Tibial artery (tissue), 4 donors: ENCODE data around the gene COX4I1.

ENCODE experiments used
- DNase-seq, 2 donors: peaks; one replicate each; pipeline ENCODE4 v3.0.0-alpha.2; 2019
- H3K27ac ChIP-seq, 2 donors: fragments of 200-600 bp; sonication (generic) in 1 of 2; 1 replicate in 1 of 2; 2 replicates in 1 of 2; pipeline ENCODE4 v1.5.1; 2018 to 2019; ENCODE audit warnings: mild to moderate bottlenecking in 1 of 2
- H3K27me3 ChIP-seq, 2 donors: fragments of 200-600 bp; sonication (generic) in 1 of 2; one replicate each; pipeline versions ENCODE4 v1.5.1 to v1.6.0; 2016 to 2019
- H3K36me3 ChIP-seq, 3 donors: fragments of 200-600 bp; sonication (generic) in 2 of 3; one replicate each; pipeline ENCODE4 v1.5.1; 2016 to 2019; ENCODE audit warnings: mild to moderate bottlenecking in 2 of 3
- H3K4me1 ChIP-seq, 4 donors: fragments of 200-600 bp; sonication (generic) in 2 of 4; 1 replicate in 3 of 4; 2 replicates in 1 of 4; pipeline ENCODE4 v1.5.1; 2016 to 2019
- H3K4me3 ChIP-seq, 2 donors: fragments of 200-600 bp; sonication (generic) in 1 of 2; 1 replicate in 1 of 2; 2 replicates in 1 of 2; pipeline ENCODE4 v1.5.1; 2018 to 2019; ENCODE audit warnings: mild to moderate bottlenecking in 2 of 2
- H3K9me3 ChIP-seq, 3 donors: fragments of 200-600 bp; sonication (generic) in 1 of 3; one replicate each; pipeline ENCODE4 v1.5.1; 2016 to 2019
- intact Hi-C: fragments of 100-400 bp; cut with DNase I; formaldehyde crosslinking; loops from one replicate; pipeline ENCODE4 v1.15.0; 2023; ENCODE audit warnings: low total_unique reads
- TF ChIP-seq, protein P1 (sequence below), 2 experiments: fragments of 200-600 bp in 1 of 2; fragments of 450-650 bp in 1 of 2; IDR thresholded peaks; one replicate each; pipeline ENCODE4 v1.5.1; 2017 to 2019; ENCODE audit warnings: antibody characterized with exemption in 2 of 2, mild to moderate bottlenecking in 1 of 2, moderate library complexity in 1 of 2

COX4I1 gene

DNA sequence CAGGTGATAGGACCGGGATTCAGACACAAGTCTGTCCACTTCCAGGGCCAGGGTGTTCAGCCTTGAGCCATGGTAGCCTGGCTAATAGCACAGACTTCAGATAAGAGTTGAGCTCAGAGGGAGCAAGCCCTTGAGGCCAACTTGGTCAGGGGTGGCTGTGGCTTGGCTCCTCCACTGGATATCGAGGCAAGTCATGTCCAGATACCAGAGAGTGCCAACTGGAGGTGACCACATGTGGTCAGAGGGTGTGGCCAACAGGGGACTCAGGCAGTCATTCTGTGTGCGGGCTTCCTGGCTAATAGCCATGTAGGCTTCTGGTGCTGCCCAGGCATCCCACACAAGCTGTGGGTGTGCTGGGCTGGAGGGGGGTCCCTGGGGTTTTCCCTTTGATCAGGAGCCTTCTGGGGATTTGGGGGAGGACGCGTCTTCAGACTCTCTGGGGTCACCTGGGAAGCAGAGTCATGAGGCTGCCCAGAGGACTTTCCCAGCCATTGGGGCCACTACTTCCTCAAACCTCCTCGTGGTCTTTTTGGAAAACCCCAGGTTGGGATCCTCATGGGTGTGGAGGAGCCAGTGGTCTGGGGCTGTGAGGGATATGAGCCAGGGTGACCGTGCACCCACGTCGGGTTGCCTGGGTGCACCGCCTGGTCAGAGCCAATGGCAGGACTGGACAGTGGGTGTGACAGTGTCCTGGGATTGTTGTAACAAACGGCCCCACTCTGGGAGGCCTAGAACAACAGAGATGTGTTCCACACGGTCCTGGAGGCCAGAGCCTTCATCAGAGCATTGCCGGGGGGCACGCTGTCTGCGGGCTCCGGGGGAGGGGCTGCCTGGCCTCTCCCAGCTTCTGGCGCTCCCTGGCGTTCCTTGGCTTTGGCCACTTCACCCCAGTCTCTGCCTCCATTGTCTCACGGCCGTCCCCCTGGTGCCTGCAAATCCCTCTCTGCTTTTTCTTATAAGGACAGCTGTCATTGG lies 25.0 kb downstream of the COX4I1 start:
- DNase-seq, result no peak
- Histone ChIP-seq H3K4me1 (peaks cover 0 to 5% (median 0%) of the 10 kb centered on the region in 4 donors), H3K27ac (no peak overlapping the region), H3K4me3 (no peak overlapping the region), H3K27me3 (peaks cover 0 to 46% of the 10 kb centered on the region in 2 donors), H3K36me3 (no peaks in the 10 kb centered on the region), H3K9me3 (no peaks in the 10 kb centered on the region)
- intact Hi-C loops, result loop anchor here (10.0 kb wide), 2 partner anchors 160 to 690 kb away; partner anchors contain the start of gene FOXF1
- TF ChIP-seq, protein P1, sequence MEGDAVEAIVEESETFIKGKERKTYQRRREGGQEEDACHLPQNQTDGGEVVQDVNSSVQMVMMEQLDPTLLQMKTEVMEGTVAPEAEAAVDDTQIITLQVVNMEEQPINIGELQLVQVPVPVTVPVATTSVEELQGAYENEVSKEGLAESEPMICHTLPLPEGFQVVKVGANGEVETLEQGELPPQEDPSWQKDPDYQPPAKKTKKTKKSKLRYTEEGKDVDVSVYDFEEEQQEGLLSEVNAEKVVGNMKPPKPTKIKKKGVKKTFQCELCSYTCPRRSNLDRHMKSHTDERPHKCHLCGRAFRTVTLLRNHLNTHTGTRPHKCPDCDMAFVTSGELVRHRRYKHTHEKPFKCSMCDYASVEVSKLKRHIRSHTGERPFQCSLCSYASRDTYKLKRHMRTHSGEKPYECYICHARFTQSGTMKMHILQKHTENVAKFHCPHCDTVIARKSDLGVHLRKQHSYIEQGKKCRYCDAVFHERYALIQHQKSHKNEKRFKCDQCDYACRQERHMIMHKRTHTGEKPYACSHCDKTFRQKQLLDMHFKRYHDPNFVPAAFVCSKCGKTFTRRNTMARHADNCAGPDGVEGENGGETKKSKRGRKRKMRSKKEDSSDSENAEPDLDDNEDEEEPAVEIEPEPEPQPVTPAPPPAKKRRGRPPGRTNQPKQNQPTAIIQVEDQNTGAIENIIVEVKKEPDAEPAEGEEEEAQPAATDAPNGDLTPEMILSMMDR (IDR thresholded peaks at IDR 0.05), result no peak

DNA sequence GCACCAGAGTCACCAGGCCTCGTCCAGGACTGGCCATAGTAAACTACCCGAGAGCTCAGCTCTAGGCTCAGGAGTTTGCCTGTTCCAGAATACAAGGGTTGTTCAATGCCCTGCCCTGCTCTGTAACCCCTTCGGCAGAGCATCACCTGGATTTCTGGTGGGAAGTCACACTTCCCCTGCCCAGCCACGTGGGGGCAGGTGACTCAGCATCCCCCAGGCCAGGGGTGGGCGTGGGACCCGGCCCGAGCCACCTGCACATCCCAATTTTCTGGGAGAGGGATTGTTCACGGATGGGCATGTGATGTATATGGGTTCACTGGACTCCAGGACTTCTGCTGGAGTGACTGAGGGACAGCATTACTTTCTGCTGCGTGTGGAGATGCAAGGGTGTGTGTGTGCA lies 25.8 kb downstream of the COX4I1 start:
- no peak for DNase-seq
- no peak overlapping the region for H3K4me3 ChIP-seq
- no peak overlapping the region for H3K27ac ChIP-seq
- TF ChIP-seq, protein P1 (IDR thresholded peaks at IDR 0.05), result no peak
- H3K9me3 ChIP-seq, result no peaks in the 10 kb centered on the region
- H3K27me3 ChIP-seq, result peaks cover 0 to 46% of the 10 kb centered on the region in 2 donors
- peaks cover 0 to 5% (median 0%) of the 10 kb centered on the region in 4 donors for H3K4me1 ChIP-seq
- intact Hi-C loops, result loop anchor here (10.0 kb wide), 2 partner anchors 159 to 689 kb away; partner anchors contain the start of gene FOXF1
- H3K36me3 ChIP-seq, result no peaks in the 10 kb centered on the region

DNA sequence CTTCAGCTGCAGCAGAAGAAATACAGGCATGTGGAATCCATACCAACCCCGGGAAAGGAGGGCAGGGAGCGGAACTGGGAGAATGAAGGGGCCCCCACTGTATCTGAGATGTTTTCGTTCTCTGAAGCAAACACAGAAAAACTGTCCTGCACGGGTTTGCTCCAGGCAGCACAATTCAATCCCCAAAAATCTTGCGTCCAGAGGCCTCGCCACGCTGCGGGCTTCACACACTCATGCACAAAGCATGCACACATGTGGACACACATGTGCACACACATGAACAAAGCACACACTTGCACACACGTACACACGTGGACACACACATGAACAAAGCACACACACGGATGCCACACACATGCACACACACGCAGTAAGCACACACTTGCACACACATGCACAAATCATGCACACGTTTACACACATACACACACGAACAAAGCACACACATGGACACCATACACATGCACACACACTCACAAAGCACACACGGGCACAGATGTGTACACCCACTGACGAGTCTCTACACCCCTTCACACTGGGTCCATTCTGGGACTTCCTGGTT lies 27.3 kb downstream of the COX4I1 start:
- H3K4me3 ChIP-seq, result no peak overlapping the region
- H3K27ac ChIP-seq, result no peak overlapping the region
- H3K4me1 ChIP-seq, result no peaks in the 10 kb centered on the region
- DNase-seq, result no peak
- intact Hi-C loops, result loop anchor here (10.0 kb wide), 2 partner anchors 158 to 688 kb away; partner anchors contain the start of gene FOXF1
- peaks cover 0 to 44% of the 10 kb centered on the region in 2 donors for H3K27me3 ChIP-seq
- TF ChIP-seq, protein P1 (IDR thresholded peaks at IDR 0.05), result no peak
- no peaks in the 10 kb centered on the region for H3K9me3 ChIP-seq
- H3K36me3 ChIP-seq, result no peaks in the 10 kb centered on the region

DNA sequence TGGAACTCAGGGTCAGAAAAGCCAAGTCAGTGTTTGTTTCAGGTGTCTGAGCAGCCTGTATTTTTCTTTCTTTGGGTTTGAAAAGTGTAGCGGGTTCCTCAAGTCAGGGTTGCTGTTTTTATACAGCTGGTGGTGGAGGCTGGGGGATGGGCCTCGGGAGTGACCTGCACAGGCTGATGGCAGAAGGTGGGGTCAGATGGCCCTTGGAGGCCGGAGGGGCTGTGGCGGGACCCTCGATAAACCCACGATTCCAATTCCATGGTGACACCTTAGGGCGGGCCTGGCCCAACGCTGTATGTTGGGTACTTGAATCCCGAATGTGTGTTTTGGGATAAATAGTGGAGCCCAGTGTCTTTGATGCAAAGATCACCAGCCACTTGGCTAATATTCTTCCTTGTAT lies 28.7 kb downstream of the COX4I1 start:
- H3K27ac ChIP-seq, result no peak overlapping the region
- no peaks in the 10 kb centered on the region for H3K9me3 ChIP-seq
- peaks cover 0 to 49% of the 10 kb centered on the region in 2 donors for H3K27me3 ChIP-seq
- H3K4me3 ChIP-seq, result no peak overlapping the region
- intact Hi-C loops, result loop anchor here (10.0 kb wide), 2 partner anchors 157 to 687 kb away; partner anchors contain the start of gene FOXF1
- H3K36me3 ChIP-seq, result no peaks in the 10 kb centered on the region
- DNase-seq, result no peak
- H3K4me1 ChIP-seq, result no peaks in the 10 kb centered on the region
- TF ChIP-seq, protein P1 (IDR thresholded peaks at IDR 0.05), result no peak

DNA sequence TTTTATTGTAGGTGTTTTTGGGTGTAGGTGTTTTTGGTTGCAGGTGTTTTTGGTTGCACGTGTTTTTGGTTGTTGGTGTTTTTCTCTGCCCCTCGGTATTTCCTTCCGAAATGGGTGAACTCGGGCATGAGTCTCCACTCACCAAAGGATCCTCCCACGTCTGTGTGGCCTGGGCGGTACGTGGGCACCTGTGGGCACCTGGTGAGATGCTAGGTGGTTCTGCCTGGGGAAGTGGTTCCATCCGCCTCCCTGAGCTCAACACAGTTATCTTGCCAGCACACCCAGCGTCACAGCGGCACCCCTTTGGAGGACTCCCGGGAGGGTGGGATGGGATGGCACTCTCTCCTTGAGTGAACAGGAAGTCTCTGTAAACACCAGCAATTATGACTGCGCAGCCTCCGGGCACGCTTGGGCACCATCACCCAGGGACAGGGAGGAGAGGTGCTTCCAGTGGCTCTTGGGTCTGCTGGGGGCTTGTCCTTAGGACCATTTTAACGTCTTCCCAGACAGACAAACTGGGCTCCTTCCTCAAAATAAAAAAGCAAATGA lies 29.8 kb downstream of the COX4I1 start:
- DNase-seq, result no peak
- H3K4me3 ChIP-seq, result no peak overlapping the region
- H3K27ac ChIP-seq, result no peak overlapping the region
- no peaks in the 10 kb centered on the region for H3K4me1 ChIP-seq
- H3K27me3 ChIP-seq, result peaks cover 0 to 47% of the 10 kb centered on the region in 2 donors
- H3K36me3 ChIP-seq, result no peaks in the 10 kb centered on the region
- intact Hi-C loops, result loop anchor here (10.0 kb wide), 2 partner anchors 156 to 686 kb away; partner anchors contain the start of gene FOXF1
- H3K9me3 ChIP-seq, result no peaks in the 10 kb centered on the region
- TF ChIP-seq, protein P1 (IDR thresholded peaks at IDR 0.05), result no peak
